Measurements from ENCODE around the gene CD151. TPM values are rescaled to one million over a fixed set of nuclear protein-coding genes. Genes with fewer than 3 reads are reported as not detected.

The CD151 gene
- total and polyA plus RNA-seq, 4 experiments from 2014 or later: 9.7 to 24.8 (median 22.1) TPM

- peaks cover 0 to 10% of the 10 kb centered on the region in 2 donors for H3K36me3 Mint-ChIP-seq
- Histone ChIP-seq H3K27ac (ENCODE audit: low read depth, low read length) (peak within 1 kb of the TSS; percentile 86), H3K4me1 (ENCODE audit: insufficient read depth, low read length) (peaks cover 32% of the 10 kb centered on the region), H3K36me3 (ENCODE audit: insufficient read depth, low read length) (peaks cover 12% of the 10 kb centered on the region), H3K9me3 (ENCODE audit: control insufficient read depth in 1 of 2, low read length in 2 of 2) (no peaks in the 10 kb centered on the region), H3K4me3 (ENCODE audit: low read length in 2 of 2) (peak within 1 kb of the TSS; percentile 73 to 91), H3K27me3 (ENCODE audit: insufficient read depth, low read length) (no peaks in the 10 kb centered on the region)
- DNase-seq: peak; percentile 80 to 90 (median 85)
- peak within 1 kb of the TSS; percentile 93 to 96 (median 94) for H3K27ac Mint-ChIP-seq
- ChIA-PET CTCF (ENCODE audit: partially characterized antibody) (interaction anchor here (0.7 to 1.1 kb wide), 4 partner anchors 9 to 34 kb away, joined by 3 to 4 read pairs (median 3); partner anchors contain the start of gene PNPLA2), POLR2A (ENCODE audit: partially characterized antibody) (interaction anchor here (1.3 to 5.1 kb wide), 8 partner anchors 7 to 232 kb away, joined by 3 to 30 read pairs (median 10); partner anchors contain the start of genes GATD1, PIDD1, PNPLA2 and RPLP2)
- intact Hi-C loops (cut with micrococcal nuclease): loop anchor here (1.0 to 5.0 kb wide), 5 partner anchors 11 to 241 kb away; partner anchors contain the start of genes AP2A2, GATD1 and RPLP2
- peaks cover 0 to 1% (median 0%) of the 10 kb centered on the region in 8 donors for H3K9me3 Mint-ChIP-seq
- no peaks in the 10 kb centered on the region for H3K27me3 Mint-ChIP-seq
- H3K4me3 Mint-ChIP-seq: peak within 1 kb of the TSS; percentile 86 to 97 (median 91)
- peaks cover 5 to 19% (median 10%) of the 10 kb centered on the region in 4 donors for H3K4me1 Mint-ChIP-seq
Measured at GRCh38 chr11:798093-798713, 34.5 kb upstream of the CD151 start, which contains the start of gene SLC25A22. TSS of gene SLC25A22 (minus strand) at chr11:798281. CDS start at chr11:795006, 3,275 bp downstream.

- peaks cover 0 to 8% of the 10 kb centered on the region in 2 donors for H3K36me3 Mint-ChIP-seq
- no peaks in the 10 kb centered on the region for H3K27me3 Mint-ChIP-seq
- peaks cover 5 to 24% (median 12%) of the 10 kb centered on the region in 4 donors for H3K4me1 Mint-ChIP-seq
- ChIA-PET CTCF (ENCODE audit: partially characterized antibody) (interaction anchor here (1.1 kb wide), 1 partner anchor 7 kb away, joined by 4 read pairs; no protein-coding TSS in a partner anchor), POLR2A (ENCODE audit: partially characterized antibody) (interaction anchor here (1.3 to 5.1 kb wide), 3 partner anchors 9 to 74 kb away, joined by 5 to 30 read pairs (median 7); partner anchors contain the start of genes PNPLA2 and RPLP2)
- H3K4me3 Mint-ChIP-seq: peak overlapping the region in 1 of 8 donors; percentile 44
- Histone ChIP-seq H3K4me3 (ENCODE audit: low read length in 2 of 2) (no peak overlapping the region), H3K27me3 (ENCODE audit: insufficient read depth, low read length) (no peaks in the 10 kb centered on the region), H3K4me1 (ENCODE audit: insufficient read depth, low read length) (peaks cover 40% of the 10 kb centered on the region), H3K36me3 (ENCODE audit: insufficient read depth, low read length) (peaks cover under 1% of the 10 kb centered on the region), H3K27ac (ENCODE audit: low read depth, low read length) (no peak overlapping the region), H3K9me3 (ENCODE audit: control insufficient read depth in 1 of 2, low read length in 2 of 2) (no peaks in the 10 kb centered on the region)
- no peak for DNase-seq
- no peak overlapping the region for H3K27ac Mint-ChIP-seq
- H3K9me3 Mint-ChIP-seq: no peaks in the 10 kb centered on the region
- intact Hi-C loops (cut with micrococcal nuclease): loop anchor here (5.0 kb wide), 3 partner anchors 37 to 242 kb away; partner anchors contain the start of gene AP2A2
Measured at GRCh38 chr11:799641-800316, 33.0 kb upstream of the CD151 start.

- intact Hi-C loops (cut with micrococcal nuclease): no loop called here
Measured at GRCh38 chr11:800473-800872, 32.3 kb upstream of the CD151 start.

GRCh38 chr11:801097-801780, 31.5 kb upstream of the CD151 start:
- Mint-ChIP-seq H3K4me3 (no peak overlapping the region), H3K9me3 (no peaks in the 10 kb centered on the region), H3K4me1 (peaks cover 2 to 23% (median 9%) of the 10 kb centered on the region in 4 donors), H3K27ac (no peak overlapping the region), H3K27me3 (no peaks in the 10 kb centered on the region), H3K36me3 (peaks cover 0 to 4% of the 10 kb centered on the region in 2 donors)
- Histone ChIP-seq H3K27me3 (ENCODE audit: insufficient read depth, low read length) (no peaks in the 10 kb centered on the region), H3K27ac (ENCODE audit: low read depth, low read length) (no peak overlapping the region), H3K9me3 (ENCODE audit: control insufficient read depth in 1 of 2, low read length in 2 of 2) (no peaks in the 10 kb centered on the region), H3K36me3 (ENCODE audit: insufficient read depth, low read length) (no peaks in the 10 kb centered on the region), H3K4me1 (ENCODE audit: insufficient read depth, low read length) (peaks cover 34% of the 10 kb centered on the region), H3K4me3 (ENCODE audit: low read length in 2 of 2) (no peak overlapping the region)
- no peak for DNase-seq
- intact Hi-C loops (cut with micrococcal nuclease): no loop called here
- CTCF ChIA-PET (ENCODE audit: partially characterized antibody): no interaction called here
- POLR2A ChIA-PET (ENCODE audit: partially characterized antibody): interaction anchor here (1.3 kb wide), 2 partner anchors 15 to 18 kb away, joined by 3 read pairs; no protein-coding TSS in a partner anchor

More at GRCh38 chr11:800473-800872, 32.3 kb upstream of the CD151 start:
- Mint-ChIP-seq H3K4me1 (peaks cover 5 to 21% (median 12%) of the 10 kb centered on the region in 4 donors), H3K36me3 (peaks cover 0 to 8% of the 10 kb centered on the region in 2 donors), H3K9me3 (no peaks in the 10 kb centered on the region), H3K27me3 (no peaks in the 10 kb centered on the region), H3K27ac (no peak overlapping the region), H3K4me3 (no peak overlapping the region)
- ChIA-PET CTCF (ENCODE audit: partially characterized antibody) (no interaction called here), POLR2A (ENCODE audit: partially characterized antibody) (interaction anchor here (1.3 kb wide), 1 partner anchor 15 kb away, joined by 3 read pairs; no protein-coding TSS in a partner anchor)
- no peaks in the 10 kb centered on the region for H3K9me3 ChIP-seq (ENCODE audit: control insufficient read depth in 1 of 2, low read length in 2 of 2)
- H3K36me3 ChIP-seq (ENCODE audit: insufficient read depth, low read length): no peaks in the 10 kb centered on the region
- no peaks in the 10 kb centered on the region for H3K27me3 ChIP-seq (ENCODE audit: insufficient read depth, low read length)
- H3K4me1 ChIP-seq (ENCODE audit: insufficient read depth, low read length): peaks cover 36% of the 10 kb centered on the region
- no peak overlapping the region for H3K27ac ChIP-seq (ENCODE audit: low read depth, low read length)
- no peak for DNase-seq
- no peak overlapping the region for H3K4me3 ChIP-seq (ENCODE audit: low read length in 2 of 2)

GRCh38 chr11:802018-802617, 30.6 kb upstream of the CD151 start:
- Mint-ChIP-seq H3K27ac (no peak overlapping the region), H3K27me3 (no peaks in the 10 kb centered on the region), H3K36me3 (peaks cover 0 to 4% of the 10 kb centered on the region in 2 donors), H3K4me3 (peak overlapping the region in 1 of 8 donors; percentile 25), H3K9me3 (no peaks in the 10 kb centered on the region), H3K4me1 (peaks cover 0 to 16% (median 3%) of the 10 kb centered on the region in 4 donors)
- CTCF ChIA-PET (ENCODE audit: partially characterized antibody): no interaction called here
- Histone ChIP-seq H3K36me3 (ENCODE audit: insufficient read depth, low read length) (no peaks in the 10 kb centered on the region), H3K27me3 (ENCODE audit: insufficient read depth, low read length) (no peaks in the 10 kb centered on the region), H3K4me1 (ENCODE audit: insufficient read depth, low read length) (peaks cover 25% of the 10 kb centered on the region), H3K9me3 (ENCODE audit: control insufficient read depth in 1 of 2, low read length in 2 of 2) (no peaks in the 10 kb centered on the region), H3K4me3 (ENCODE audit: low read length in 2 of 2) (no peak overlapping the region), H3K27ac (ENCODE audit: low read depth, low read length) (no peak overlapping the region)
- intact Hi-C loops (cut with micrococcal nuclease): no loop called here
- POLR2A ChIA-PET (ENCODE audit: partially characterized antibody): interaction anchor here (1.3 to 4.9 kb wide), 2 partner anchors 17 kb away, joined by 3 to 48 read pairs; partner anchors contain the start of gene PNPLA2
- no peak for DNase-seq

GRCh38 chr11:802693-803466, 29.9 kb upstream of the CD151 start:
- no peaks in the 10 kb centered on the region for H3K9me3 Mint-ChIP-seq
- no peaks in the 10 kb centered on the region for H3K9me3 ChIP-seq (ENCODE audit: control insufficient read depth in 1 of 2, low read length in 2 of 2)
- H3K36me3 ChIP-seq (ENCODE audit: insufficient read depth, low read length): no peaks in the 10 kb centered on the region
- no peaks in the 10 kb centered on the region for H3K27me3 Mint-ChIP-seq
- H3K4me3 Mint-ChIP-seq: peak overlapping the region in 1 of 8 donors; percentile 25
- intact Hi-C loops (cut with micrococcal nuclease): no loop called here
- H3K36me3 Mint-ChIP-seq: no peaks in the 10 kb centered on the region
- peaks cover under 1 to 18% (median 2%) of the 10 kb centered on the region in 4 donors for H3K4me1 Mint-ChIP-seq
- no peak overlapping the region for H3K4me3 ChIP-seq (ENCODE audit: low read length in 2 of 2)
- H3K27ac Mint-ChIP-seq: no peak overlapping the region
- DNase-seq: no peak
- peaks cover 22% of the 10 kb centered on the region for H3K4me1 ChIP-seq (ENCODE audit: insufficient read depth, low read length)
- H3K27me3 ChIP-seq (ENCODE audit: insufficient read depth, low read length): no peaks in the 10 kb centered on the region
- CTCF ChIA-PET (ENCODE audit: partially characterized antibody): no interaction called here
- POLR2A ChIA-PET (ENCODE audit: partially characterized antibody): interaction anchor here (1.2 to 4.9 kb wide), 4 partner anchors 9 to 25 kb away, joined by 3 to 48 read pairs (median 4); partner anchors contain the start of genes CEND1 and PNPLA2
- no peak overlapping the region for H3K27ac ChIP-seq (ENCODE audit: low read depth, low read length)
